Endothelial cell of hepatic sinusoid (primary cell): ENCODE results near the gene INPP5F.

Source experiments
- in situ Hi-C: cut with HindIII; loops from 2 replicates; pipeline ENCODE4 v1.10.0; 2017; ENCODE audit warnings: low sequenced_read_pairs

Gene INPP5F

GRCh38 chr10:119807960-119808697 is 82.3 kb downstream of the INPP5F start:
- in situ Hi-C loops = no loop called here

GRCh38 chr10:119811122-119811521 is 85.3 kb downstream of the INPP5F start:
- in situ Hi-C loops = no loop called here

- in situ Hi-C loops = no loop called here
These were observed 86.8 kb downstream of the INPP5F start for GRCh38 chr10:119812684-119813083.

- in situ Hi-C loops = no loop called here
These were observed 89.8 kb downstream of the INPP5F start for GRCh38 chr10:119815671-119816070.

GRCh38 chr10:119817991-119818888 is 92.4 kb downstream of the INPP5F start:
- in situ Hi-C loops = no loop called here

GRCh38 chr10:119818889-119819270 is 93.0 kb downstream of the INPP5F start:
- in situ Hi-C loops = no loop called here

- in situ Hi-C loops = no loop called here
These were observed 95.3 kb downstream of the INPP5F start for GRCh38 chr10:119821182-119821581.

GRCh38 chr10:119824299-119824698 is 98.4 kb downstream of the INPP5F start:
- in situ Hi-C loops = no loop called here

GRCh38 chr10:119826771-119827170 is 100.9 kb downstream of the INPP5F start:
- in situ Hi-C loops = no loop called here

- in situ Hi-C loops = no loop called here
These were observed 101.6 kb downstream of the INPP5F start for GRCh38 chr10:119827430-119827829.

GRCh38 chr10:119829429-119829828 is 103.6 kb downstream of the INPP5F start:
- in situ Hi-C loops = no loop called here

GRCh38 chr10:119830851-119831250 is 105.0 kb downstream of the INPP5F start:
- in situ Hi-C loops = no loop called here

GRCh38 chr10:119831656-119832055 is 105.8 kb downstream of the INPP5F start:
- in situ Hi-C loops = no loop called here

- in situ Hi-C loops = no loop called here
These were observed 107.1 kb downstream of the INPP5F start for GRCh38 chr10:119832951-119833350.

GRCh38 chr10:119834188-119834587 is 108.3 kb downstream of the INPP5F start:
- in situ Hi-C loops = no loop called here

- in situ Hi-C loops = loop anchor here (5.0 to 10.0 kb wide), 2 partner anchors 78 to 161 kb away; no protein-coding TSS in a partner anchor
These were observed 119.8 kb downstream of the INPP5F start for GRCh38 chr10:119845656-119846055.

- in situ Hi-C loops = loop anchor here (5.0 to 10.0 kb wide), 2 partner anchors 82 to 164 kb away; no protein-coding TSS in a partner anchor
These were observed 123.4 kb downstream of the INPP5F start for GRCh38 chr10:119849031-119849789.

- in situ Hi-C loops = loop anchor here (5.0 to 10.0 kb wide), 2 partner anchors 83 to 165 kb away; no protein-coding TSS in a partner anchor
These were observed 124.1 kb downstream of the INPP5F start for GRCh38 chr10:119849944-119850343.

- in situ Hi-C loops = no loop called here
These were observed 126.4 kb downstream of the INPP5F start for GRCh38 chr10:119852277-119852676.

GRCh38 chr10:119852822-119853221 is 127.0 kb downstream of the INPP5F start:
- in situ Hi-C loops = no loop called here

- in situ Hi-C loops = no loop called here
These were observed 127.7 kb downstream of the INPP5F start for GRCh38 chr10:119853574-119853973.
